HG03469 (cell line): ENCODE results near the gene C22orf15.
"Not testable (repeated sequence)": the region's sequence is repeated elsewhere in the genome, so short reads cannot be mapped to it uniquely, and the experiment has no call there.

Source experiments
- ATAC-seq: cut with Tn5 transposase; IDR thresholded peaks from one replicate; pipeline ENCODE4 v1.9.1; 2021; ENCODE audit warnings: mild to moderate bottlenecking, moderate library complexity, moderate number of reproducible peaks; ENCODE audit not compliant: unreplicated experiment

The C22orf15 gene, protein sequence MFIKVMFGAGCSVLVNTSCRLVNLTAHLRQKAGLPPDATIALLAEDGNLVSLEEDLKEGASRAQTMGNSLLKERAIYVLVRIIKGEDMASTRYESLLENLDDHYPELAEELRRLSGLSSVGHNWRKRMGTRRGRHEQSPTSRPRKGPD

DNA sequence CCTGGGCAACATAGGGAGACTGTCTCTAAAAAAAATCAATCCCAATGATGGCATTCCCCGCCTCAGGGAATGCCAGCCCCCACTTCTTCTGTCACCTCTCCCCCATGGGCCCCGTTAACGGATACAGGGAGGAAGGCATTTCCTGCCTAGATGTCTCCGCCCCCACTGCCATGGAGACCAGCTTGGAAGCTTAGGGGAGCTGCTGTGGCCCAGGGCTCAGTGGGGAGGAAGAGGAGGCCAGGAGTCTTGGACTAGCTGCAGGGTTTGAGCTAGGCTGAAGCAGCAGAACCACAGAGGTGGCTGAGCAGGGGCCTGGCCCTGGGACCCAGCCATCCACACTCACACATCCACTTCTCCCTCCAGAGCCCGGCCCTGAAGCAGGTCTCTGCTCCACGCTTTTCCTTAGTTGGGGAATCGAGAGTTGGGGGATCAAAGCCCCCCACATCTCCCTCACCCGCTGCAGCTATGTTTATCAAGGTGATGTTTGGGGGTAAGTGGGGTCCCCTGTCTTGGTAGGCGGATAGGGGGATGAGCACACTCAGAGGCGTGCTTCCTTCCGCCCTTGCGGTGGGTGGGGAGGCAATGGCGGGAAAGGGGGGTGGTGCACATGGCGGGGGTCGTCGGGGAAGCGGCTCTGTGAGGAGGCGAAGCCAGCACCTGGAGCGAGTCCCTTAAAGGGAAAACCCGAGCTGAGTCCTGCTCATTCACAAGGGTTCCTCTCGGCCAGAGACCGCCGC is at the start of gene C22orf15:
Gene C22orf15 (plus strand): TSS at position 149 of the 737 bp plus-strand sequence. CDS start 317 bp downstream, at position 466.
- no peak for ATAC-seq

DNA sequence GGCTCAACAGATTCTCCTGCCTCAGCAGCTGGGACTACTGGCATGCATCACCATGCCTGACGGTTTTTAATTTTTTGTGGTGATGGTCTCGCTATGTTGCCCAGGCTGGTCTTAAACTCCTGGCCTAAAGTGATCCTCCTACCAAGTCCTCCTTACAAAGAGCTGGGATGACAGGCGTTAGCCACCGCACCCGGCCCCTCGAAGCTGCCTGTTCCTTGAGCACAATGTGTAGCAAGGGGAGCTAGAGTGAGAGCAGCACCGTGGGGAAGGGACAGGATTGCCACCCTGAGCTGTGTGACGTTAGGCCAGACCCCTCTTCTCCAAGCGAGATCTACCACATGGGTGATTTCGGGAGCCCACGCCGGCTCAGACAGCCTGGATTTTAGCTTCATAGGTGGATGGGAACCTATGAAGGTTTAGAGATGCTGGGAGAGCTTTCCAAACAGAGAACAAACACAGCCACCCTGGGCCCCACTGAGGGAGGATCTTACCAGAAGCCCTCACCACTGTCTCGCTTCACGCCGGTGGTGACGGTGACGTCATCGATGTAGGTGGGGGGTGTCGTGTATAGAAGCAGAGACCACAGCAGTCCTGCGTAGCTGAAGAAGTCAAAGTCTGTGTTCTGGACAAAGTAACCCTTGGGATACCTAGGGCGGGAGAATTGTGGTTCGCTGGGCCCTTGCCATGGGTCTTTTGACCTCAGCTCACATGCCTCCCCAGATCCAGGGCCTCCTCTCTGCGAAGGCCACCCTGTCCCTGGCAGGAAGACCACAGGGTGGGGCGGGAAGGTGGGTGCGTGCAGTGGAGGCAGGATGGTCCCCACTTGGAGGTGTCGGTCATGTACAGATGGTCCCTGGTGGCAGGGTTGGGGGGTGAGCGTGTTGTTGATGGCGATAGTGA is 48.8 kb upstream of the C22orf15 start:
- no peak for ATAC-seq

DNA sequence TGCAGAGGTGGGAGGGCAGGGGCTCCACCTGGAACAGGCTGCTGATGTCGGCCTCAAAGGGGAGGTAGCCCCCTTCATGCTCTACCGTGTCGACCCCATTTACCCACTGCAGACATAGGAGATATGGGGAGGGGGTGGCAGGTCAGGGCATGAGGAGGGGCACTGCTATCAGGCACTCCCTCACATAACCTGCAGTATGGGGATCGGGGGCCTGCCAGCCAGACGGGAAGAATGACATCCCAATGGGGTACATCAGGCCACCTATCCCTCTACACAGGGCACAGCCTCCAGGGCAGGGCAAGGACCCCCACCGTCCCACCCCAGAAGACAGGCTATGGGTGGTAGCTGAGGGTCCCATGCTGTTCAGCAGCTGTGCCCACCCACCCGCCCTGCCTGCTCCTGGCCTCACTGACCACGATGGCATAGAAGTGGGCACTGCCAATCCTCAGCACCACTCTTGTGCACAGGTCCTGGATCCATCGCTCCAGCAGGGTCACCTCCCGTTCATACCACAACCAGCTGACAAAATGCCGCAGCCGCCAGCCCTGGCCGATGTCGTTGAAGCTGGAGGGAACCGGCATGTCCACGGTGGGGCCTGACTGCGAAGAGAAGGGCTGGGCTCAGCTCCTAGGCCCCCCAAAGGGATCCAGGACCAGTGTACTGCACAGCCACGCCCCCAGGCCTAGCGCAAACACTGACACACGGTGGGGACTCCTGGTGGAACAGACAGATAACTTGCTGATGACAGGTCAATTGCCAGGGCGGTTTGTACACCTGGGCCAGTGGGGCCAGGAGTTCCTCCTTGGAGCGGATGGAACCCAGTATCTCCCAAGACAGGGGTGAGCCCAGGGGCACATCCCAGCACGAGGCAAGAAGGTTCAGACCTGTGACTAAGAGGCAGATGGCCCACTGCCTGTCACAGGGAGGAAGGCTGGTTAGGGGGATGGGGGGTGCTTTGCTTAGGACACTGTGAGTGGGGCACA is 47.9 kb upstream of the C22orf15 start:
- no peak for ATAC-seq

DNA sequence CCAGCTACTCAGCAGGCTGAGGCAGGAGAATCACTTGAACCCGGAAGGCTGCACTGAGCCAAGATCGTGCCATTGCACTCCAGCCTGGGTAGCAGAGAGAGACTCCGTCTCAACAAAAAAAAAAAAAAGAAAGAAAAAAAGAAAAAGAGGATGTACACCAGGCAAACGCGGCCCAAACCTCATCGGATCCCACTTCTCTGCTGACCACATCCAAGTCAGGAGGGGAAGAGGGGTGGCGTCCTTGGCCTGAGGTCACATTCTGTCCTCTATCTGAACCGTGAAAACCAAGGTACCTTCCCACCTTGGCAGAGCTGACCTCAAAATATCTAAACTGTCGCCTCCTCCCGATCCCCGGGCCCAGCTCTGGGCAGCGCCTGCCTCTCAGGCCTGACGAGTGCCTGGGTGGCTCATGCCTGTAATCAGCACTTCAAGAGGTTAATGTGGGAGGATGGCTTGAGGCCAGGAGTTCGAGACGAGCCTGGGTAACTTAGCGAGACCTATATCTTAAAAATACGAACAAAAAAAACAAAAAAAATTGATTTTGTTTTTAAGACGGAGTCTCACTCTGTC is 46.9 kb upstream of the C22orf15 start:
- ATAC-seq = no peak

DNA sequence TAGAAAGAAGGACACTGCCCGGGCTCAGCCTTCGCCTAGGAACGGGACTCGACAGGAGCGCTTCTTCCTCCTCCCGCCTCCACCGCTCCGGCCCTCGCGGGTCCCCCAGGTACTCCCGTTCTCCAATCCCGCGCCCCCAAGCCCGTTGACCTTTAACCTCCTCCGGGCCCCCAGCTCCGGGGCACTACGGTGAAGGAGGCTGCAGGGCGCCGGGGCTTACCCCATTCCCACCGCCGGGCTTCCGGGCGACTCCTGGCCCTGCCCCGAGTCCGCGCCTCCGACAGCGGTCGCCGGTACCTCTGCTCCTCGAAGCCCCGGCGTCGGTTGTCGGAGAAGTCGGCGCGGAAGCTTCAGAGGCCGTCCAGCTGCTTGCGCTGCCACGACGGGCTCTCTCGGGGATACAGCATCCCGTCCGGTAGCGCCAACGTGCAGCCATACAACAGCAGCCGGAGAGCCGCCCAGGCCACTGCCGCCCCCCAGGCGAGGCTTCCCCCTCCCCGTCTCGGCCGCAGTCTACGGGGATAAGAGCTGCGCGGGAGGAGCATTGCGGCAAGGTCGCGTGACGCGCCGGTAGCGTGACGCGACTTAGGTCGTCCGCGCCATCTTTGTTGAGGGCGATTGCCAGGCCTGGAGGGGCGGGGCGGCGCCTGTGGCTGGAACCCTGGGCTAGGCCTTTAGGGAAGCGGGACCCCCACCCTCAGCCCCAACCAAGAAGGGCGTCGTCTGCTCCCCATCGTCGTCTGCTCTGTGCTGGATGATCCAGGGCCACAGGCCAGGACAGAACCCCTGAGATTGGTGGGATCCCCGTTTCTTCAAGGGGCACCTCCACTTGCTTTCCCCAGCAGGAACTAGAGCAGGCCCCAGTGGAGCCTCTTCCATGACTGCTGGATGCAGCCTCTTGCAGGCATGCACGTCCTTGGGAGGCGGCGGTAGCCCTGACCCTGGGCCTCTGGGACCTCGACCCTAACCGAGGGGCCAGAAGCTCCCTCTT is 45.7 kb upstream of the C22orf15 start:
- no peak for ATAC-seq

DNA sequence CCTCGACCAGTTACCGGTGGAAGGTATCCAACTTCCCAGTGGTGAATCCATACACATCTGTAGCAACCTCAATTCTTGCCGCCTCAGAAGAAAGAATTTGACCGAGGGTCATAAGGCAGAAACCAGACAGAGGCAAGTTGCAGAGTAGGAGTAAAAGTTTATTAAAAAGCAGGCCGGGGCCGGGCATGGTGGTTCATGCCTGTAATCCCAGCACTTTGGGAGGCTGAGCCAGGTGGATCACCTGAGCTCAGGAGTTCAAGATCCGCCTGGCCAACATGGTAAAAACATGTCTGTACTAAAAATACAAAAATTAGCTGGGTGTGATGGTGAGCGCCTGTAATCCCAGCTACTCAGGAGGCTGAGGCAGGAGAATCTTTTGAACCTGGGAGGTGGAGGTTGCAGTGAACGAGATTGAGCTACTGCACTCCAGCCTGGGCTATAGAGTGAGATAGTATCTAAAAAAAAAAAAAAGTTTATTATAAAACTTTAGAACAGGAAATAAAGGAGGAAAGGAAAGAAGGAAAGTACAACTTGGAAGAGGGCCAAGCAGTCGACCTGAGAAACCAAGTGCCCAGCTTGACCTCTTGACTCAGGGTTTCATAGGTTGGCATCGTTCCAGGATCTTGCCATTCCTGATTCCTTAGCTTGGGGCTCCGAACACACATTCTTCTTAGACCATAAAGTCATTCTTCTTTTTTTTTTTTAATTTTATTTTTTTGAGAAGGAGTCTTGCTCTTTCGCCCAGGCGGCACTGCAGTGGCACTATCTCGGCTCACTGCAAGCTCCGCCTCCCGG is 44.2 kb upstream of the C22orf15 start:
- no peak for ATAC-seq

DNA sequence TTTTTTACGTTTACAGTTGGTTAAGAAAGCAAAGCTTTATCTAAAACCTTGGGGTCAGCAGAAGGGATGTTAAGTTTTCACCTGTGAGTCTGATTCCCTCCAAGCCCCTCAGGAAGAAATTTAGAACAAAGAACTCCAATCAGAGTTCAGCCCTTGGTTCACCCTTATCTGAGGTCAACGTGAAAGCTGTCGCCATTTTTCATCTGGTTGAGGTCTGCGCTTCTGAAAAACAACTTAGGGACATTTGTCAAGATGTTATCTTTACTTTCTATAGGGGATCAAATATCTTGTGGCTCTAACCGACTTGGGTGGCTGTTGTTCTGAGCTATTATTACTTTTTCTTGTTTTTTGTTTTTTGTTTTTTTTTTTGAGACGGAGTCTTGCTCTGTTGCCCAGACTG is 41.9 kb upstream of the C22orf15 start:
- no peak for ATAC-seq

DNA sequence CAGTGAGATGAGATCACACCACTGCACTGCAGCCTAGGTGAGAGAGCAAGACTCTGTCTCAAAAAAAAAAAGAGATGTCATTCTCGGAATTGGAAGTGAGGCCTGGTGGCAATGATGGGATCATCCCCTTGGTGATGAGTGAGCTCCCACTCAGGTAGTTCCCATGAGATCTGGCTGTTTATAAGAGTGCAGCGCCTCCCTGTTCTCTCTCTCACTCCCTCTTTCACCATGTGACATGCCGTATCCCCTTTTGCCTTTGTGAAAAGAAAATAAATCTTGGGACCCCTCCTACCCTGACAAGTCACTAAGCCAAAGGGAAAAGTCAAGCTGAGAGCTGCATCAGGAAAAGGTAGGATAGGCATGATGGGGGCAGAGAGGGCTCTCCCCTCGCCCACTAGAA is 40.6 kb upstream of the C22orf15 start:
- ATAC-seq = no peak

DNA sequence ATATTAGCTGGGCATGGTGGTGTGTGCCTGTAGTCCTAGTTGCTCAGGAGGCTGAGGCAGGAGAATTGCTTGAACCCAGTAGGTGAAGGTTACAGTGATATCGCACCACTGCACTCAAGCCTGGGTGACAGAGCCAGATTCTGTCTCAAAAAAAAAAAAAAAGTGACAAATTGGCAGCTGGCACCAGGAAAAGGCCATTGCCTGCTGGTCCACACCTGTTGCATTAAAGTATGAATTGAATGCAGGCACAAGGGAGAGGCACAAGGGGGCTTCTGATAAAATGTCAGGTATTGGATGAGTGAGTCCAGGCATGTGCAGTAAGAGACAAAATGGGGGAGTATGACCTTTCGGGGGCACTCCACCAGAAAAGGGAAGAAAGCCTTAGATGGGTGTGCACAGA is 40.1 kb upstream of the C22orf15 start:
- ATAC-seq = no peak

DNA sequence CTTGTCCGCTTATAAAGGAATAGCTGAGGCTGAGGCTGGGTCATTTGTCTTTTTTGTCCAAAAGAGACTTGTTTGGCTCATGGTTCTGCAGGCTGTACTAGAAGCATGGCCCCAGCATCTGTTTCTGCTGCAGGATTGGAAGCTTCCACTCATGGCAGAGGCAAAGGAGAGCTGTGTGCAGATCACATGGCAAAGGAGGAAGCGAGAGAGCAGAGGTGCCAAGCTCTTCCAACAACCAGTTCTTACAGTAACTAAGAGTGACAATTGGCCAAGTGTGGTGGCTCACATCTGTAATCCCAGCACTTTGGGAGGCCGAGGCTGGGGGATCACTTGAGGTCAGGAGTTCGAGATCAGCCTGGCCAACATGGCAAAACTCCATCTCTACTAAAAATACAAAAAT is 34.7 kb upstream of the C22orf15 start:
- not testable (repeated sequence) for ATAC-seq

DNA sequence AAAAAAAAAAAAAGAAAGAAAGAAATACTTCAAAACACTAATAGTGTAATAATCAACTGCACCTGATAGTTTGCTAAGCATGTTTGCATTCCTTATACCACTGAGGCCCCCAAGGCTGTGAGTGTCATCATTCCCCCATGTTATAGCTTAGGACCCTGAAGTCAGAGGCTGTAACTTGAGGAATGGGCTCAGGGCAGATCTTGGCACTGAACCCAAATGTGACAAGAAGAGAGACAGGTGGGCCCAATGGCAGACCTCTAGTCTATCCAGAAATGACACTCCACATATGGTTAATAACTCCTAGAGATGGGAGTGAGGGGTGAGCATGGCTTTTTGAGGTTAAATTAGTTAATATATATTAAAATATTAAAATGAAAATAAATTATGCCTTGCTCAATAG is 25.1 kb upstream of the C22orf15 start:
- ATAC-seq = no peak

DNA sequence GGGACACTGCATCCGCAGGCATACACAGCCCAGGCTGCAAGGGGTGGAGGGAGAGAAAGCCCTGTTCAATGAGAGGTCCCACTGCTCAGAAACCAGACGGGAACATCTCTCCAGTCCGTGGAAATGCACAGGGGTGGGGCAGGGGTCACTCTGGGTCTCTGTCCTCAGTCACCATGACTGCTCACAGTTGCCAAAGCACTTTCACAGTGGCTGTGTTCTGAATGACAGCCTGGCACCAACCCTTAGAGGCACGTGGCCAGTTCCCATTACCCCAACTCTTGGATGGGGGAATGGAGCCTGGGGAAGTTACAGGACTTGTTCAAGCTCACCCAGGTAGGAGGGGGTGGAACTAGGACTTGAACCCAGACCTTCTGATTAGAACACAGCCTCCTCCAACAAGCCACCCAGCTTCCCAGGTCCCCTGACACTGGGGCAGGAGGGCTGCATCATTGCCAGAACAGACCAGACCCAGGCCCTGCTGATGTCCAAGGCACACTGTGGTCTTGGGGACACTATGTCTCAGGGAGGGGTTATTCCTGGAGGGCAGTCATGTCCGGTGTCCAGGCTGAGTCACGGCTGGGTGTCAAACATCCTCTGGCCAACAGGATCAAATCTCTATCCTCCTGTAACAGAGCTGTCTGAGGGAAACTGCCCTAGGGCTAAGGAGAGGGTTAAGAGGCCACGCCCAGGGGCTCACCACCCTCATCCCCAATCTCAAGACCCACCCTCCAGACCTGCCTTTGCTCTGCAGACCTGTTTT is 20.1 kb upstream of the C22orf15 start:
- ATAC-seq = no peak

DNA sequence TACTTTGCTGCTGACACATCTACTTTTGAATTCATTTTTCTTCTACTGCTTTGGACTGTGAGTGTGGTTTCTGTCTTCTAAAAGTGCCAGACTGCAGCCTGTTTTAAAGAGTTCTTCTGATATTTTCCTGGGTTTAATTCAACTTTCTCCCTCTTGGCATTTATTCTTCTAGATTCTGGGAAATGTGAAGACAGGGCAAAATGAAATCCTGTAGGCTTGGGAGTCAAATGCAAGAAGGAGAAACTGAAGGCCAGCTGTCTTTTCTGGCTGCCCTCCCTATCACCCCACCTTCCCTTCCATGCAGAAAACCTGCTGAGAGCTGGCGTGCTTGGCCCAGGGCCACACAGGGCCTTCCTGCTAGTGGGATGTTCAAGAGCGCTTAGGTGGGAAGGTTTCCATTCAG is 19.5 kb upstream of the C22orf15 start:
- no peak for ATAC-seq

DNA sequence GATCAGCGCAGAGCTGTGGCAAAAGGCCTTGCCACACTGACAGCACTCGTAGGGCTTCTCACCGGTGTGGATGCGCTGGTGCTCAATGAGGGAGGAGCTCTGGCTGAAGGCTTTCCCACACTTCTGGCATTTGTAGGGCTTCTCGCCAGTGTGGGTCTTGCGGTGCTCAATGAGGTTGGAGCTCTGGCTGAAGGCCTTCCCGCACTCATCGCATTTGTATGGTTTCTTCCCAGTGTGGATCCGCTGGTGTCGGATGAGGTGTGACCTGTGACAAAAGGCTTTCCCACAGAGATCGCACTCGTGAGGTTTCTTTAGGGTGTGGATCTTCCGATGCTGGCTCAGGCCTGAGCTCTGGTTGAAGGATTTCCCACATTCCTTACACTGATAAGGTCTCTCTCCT is 18.8 kb upstream of the C22orf15 start:
- ATAC-seq = no peak

DNA sequence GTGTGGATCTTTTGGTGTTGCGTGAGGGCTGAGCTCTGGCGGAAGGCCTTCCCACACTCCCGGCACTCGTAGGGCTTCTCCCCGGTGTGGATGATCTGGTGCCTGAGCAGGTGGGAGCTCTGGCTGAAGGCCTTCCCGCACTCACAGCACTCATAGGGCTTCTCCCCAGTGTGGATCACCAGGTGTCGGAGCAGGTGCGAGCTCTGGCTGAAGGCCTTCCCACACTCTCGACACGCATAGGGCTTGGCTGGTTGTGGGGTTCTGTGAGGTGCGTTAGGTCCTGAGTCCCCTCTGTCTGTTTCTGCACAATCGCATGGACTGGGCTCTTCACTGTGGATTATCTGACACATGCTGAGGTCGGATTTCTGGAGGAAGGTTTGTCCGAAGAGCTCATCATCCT is 18.3 kb upstream of the C22orf15 start:
- no peak for ATAC-seq

DNA sequence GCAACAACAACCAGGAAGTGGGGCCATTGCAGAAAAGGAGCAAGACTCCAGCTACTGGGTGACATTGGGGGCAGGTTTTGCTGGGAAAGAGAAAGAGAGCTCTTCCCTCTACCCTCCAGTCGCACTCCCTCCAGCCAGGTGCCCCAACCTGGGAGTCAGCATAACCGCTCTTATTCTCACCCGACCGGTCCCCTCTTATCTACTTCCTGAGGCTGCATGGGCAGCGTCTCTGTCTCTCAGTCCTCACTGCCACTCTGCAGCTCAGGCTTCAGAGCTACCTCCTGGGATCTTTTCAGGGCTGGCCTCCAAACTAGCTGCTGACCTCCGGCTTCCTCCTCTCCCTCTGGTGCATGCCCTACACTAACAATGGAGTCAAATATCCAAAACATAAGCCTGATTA is 17.0 kb upstream of the C22orf15 start:
- ATAC-seq = no peak

DNA sequence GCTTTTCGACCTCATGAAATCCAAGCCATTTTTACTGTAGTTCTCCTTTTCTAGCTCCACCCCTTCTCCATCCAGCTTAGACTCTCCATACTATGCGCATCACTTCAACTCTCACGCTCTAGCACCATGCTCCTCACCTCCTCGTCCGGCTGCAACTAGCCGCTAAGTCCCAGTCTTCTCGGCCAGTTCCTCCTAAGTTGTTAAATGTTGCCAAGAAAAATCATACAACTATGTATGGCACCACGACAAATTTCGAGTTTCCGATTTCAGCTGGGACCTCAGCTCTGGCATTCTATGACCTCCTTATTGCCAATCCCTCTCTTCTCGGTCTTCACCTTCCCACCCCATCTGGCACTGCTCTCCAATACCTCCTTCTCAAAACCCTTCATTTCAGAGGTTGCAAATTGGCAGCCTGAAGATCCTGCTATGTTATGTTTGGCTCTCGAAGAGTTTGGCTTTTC is 12.9 kb upstream of the C22orf15 start:
- no peak for ATAC-seq

DNA sequence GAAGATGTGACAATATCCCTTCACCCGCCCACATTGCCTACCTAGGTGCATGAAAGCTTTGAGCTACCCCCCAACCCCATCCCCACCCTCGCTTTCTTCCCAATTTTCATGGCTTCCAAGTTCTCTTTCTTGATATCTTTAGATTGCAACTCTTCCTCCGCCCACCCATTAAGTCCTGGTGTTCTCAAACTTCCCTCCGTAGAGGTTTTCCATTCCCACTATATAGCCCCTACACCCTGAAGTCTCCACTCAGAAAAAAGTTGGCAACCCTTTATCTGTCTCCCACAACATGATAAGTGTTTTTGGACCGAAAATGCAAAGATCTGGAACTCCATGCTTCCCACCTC is 12.4 kb upstream of the C22orf15 start:
- ATAC-seq = no peak
